SK-N-SH (cell line): ENCODE results near the gene ZER1. TPM values are rescaled to one million over a fixed set of nuclear protein-coding genes. Genes with fewer than 3 reads are reported as not detected.

ENCODE experiments used
- CTCF ChIA-PET: fragments of 300-600, 350-600 bp; formaldehyde crosslinking; extraction: SDS; loops from one replicate; lab custom pipeline; 2021; lab: Yijun Ruan, JAX
- POLR2A ChIA-PET: fragments of 350-600 bp; sonication (Branson Sonifier 250); formaldehyde crosslinking; extraction: SDS; loops from one replicate; lab custom pipeline; 2020; ENCODE audit warnings: antibody characterized with exemption, inconsistent platforms; lab: Yijun Ruan, JAX
- DNase-seq: peaks from one replicate; pipeline ENCODE4 v3.0.0; 2012
- H2AFZ ChIP-seq: fragments of 200-600 bp; sonication (generic); 2 replicates; pipeline ENCODE4 v1.8.1; 2016; ENCODE audit warnings: antibody characterized with exemption, mild to moderate bottlenecking, low read depth
- H3F3A ChIP-seq: fragments of 200-600 bp; sonication (generic); replicated peaks from 2 replicates; pipeline ENCODE3; 2016; ENCODE audit warnings: antibody characterized with exemption, mild to moderate bottlenecking; ENCODE audit not compliant: insufficient read depth
- H3K27ac ChIP-seq, 2 experiments: fragments of 200-500 bp in 1 of 2; fragments of 200-600 bp in 1 of 2; sonication (Bioruptor generic) in 1 of 2; sonication (generic), shearing (Covaris generic) in 1 of 2; 2 replicates each; pipeline versions ENCODE4 v1.5.1 to v1.6.1; 2014 to 2016; ENCODE audit warnings: low read depth in 2 of 2, inconsistent platforms in 1 of 2, low read length in 1 of 2, mild to moderate bottlenecking in 1 of 2, mixed read lengths in 1 of 2
- H3K27me3 ChIP-seq: fragments of 200-600 bp; sonication (generic), shearing (Covaris generic); 2 replicates; pipeline ENCODE4 v1.6.1; 2016; ENCODE audit warnings: mixed run types; ENCODE audit not compliant: insufficient read depth
- H3K36me3 ChIP-seq, 2 experiments: fragments of 200-500 bp in 1 of 2; fragments of 200-600 bp in 1 of 2; sonication (Bioruptor generic) in 1 of 2; sonication (generic) in 1 of 2; replicated peaks in 1 of 2; 2 replicates each; pipeline versions ENCODE3 to v1.5.1; 2014 to 2016; ENCODE audit warnings: low read length in 1 of 2, mild to moderate bottlenecking in 1 of 2; ENCODE audit not compliant: insufficient read depth in 2 of 2, control insufficient read depth in 1 of 2
- H3K4me1 ChIP-seq, 2 experiments: fragments of 200-500 bp in 1 of 2; fragments of 200-600 bp in 1 of 2; sonication (Bioruptor generic) in 1 of 2; sonication (generic), shearing (Covaris generic) in 1 of 2; 2 replicates each; pipeline versions ENCODE4 v1.5.1 to v1.6.1; 2014 to 2016; ENCODE audit warnings: low read depth in 1 of 2, low read length in 1 of 2, mixed run types in 1 of 2; ENCODE audit not compliant: insufficient read depth in 2 of 2, control insufficient read depth in 1 of 2
- H3K4me2 ChIP-seq: fragments of 200-600 bp; sonication (generic), shearing (Covaris generic); 2 replicates; pipeline ENCODE4 v1.6.1; 2017; ENCODE audit warnings: mixed run types
- H3K4me3 ChIP-seq, 2 experiments: fragments of 200-500 bp in 1 of 2; fragments of 200-600 bp in 1 of 2; sonication (Bioruptor generic) in 1 of 2; sonication (generic), shearing (Covaris generic) in 1 of 2; 2 replicates each; pipeline versions ENCODE4 v1.5.1 to v1.8.1; 2014 to 2016; ENCODE audit warnings: low read depth in 2 of 2, inconsistent platforms in 1 of 2, low read length in 1 of 2, mild to moderate bottlenecking in 1 of 2, mixed read lengths in 1 of 2, moderate library complexity in 1 of 2
- H3K79me2 ChIP-seq: fragments of 200-600 bp; sonication (generic); 2 replicates; pipeline ENCODE4 v1.8.1; 2017; ENCODE audit warnings: mild to moderate bottlenecking; ENCODE audit not compliant: insufficient read depth
- H3K9ac ChIP-seq: fragments of 200-600 bp; sonication (generic); 2 replicates; pipeline ENCODE4 v1.6.1; 2017; ENCODE audit warnings: mixed run types
- H3K9me2 ChIP-seq: fragments of 200-600 bp; sonication (generic); 2 replicates; pipeline ENCODE4 v1.6.1; 2017; ENCODE audit warnings: mixed run types
- H3K9me3 ChIP-seq: fragments of 200-600 bp; sonication (generic); 2 replicates; pipeline ENCODE4 v1.6.1; 2017; ENCODE audit warnings: mixed run types, mild to moderate bottlenecking, moderate library complexity
- H4K20me1 ChIP-seq: fragments of 200-600 bp; sonication (generic); 2 replicates; pipeline ENCODE4 v1.6.1; 2017; ENCODE audit warnings: mild to moderate bottlenecking, mixed run types; ENCODE audit not compliant: insufficient read depth
- EP300 ChIP-seq, 2 experiments: IDR thresholded peaks; 2 replicates each; pipeline versions ENCODE4 v1.4.0 to v1.6.1; 2012; ENCODE audit warnings: borderline replicate concordance in 1 of 2, low read depth in 1 of 2, low read length in 1 of 2
- FOSL2 ChIP-seq: IDR thresholded peaks from 2 replicates; pipeline ENCODE4 v1.4.0; 2012; ENCODE audit warnings: low read depth, mild to moderate bottlenecking, moderate library complexity, borderline replicate concordance
- FOXJ3 ChIP-seq: sonication (generic); formaldehyde crosslinking; IDR thresholded peaks from 2 replicates; pipeline ENCODE4 v1.5.1; 2020; ENCODE audit warnings: mild to moderate bottlenecking, missing genetic modification reagents
- FOXM1 ChIP-seq: IDR thresholded peaks from 2 replicates; pipeline ENCODE4 v1.4.0; 2012; ENCODE audit warnings: low read depth, mild to moderate bottlenecking
- GABPA ChIP-seq: IDR thresholded peaks from 2 replicates; pipeline ENCODE4 v1.4.0; 2012; ENCODE audit warnings: low read depth, mild to moderate bottlenecking
- JUND ChIP-seq: IDR thresholded peaks from 2 replicates; pipeline ENCODE4 v1.4.0; 2012
- MXI1 ChIP-seq: IDR thresholded peaks from 2 replicates; pipeline ENCODE4 v1.6.1; 2012; ENCODE audit warnings: mild to moderate bottlenecking, low read depth, low read length, improper control_type of control experiment
- NRF1 ChIP-seq: IDR thresholded peaks from 2 replicates; pipeline ENCODE4 v1.6.1; 2012; ENCODE audit warnings: low read depth, mild to moderate bottlenecking, low read length
- SIN3A ChIP-seq: IDR thresholded peaks from 2 replicates; pipeline ENCODE4 v1.6.1; 2012; ENCODE audit warnings: low read depth, mild to moderate bottlenecking, low read length, moderate library complexity, borderline replicate concordance
- TCF12 ChIP-seq: IDR thresholded peaks from 2 replicates; pipeline ENCODE4 v1.4.0; 2012
- WGBS: methylation state at CpG from one replicate; pipeline ENCODE4 v1.1.6; 2017; ENCODE audit warnings: low lambda C conversion rate; 5-methylcytosine and 5-hydroxymethylcytosine counted together
- polyA plus RNA-seq, 3 experiments: library from polyadenylated mRNA; depleted of rRNA; stranded (reverse); fragments of >200 nt; gene quantifications; 2 replicates each; pipeline ENCODE4 v1.2.3, GENCODE V29; 2012
- TF ChIP-seq, protein P1 (sequence below): IDR thresholded peaks from 2 replicates; pipeline ENCODE4 v1.6.1; 2012; ENCODE audit warnings: mild to moderate bottlenecking, low read depth, low read length, moderate library complexity
- TF ChIP-seq, protein P2 (sequence below): IDR thresholded peaks from 2 replicates; pipeline ENCODE4 v1.4.0; 2012; ENCODE audit warnings: low read depth, borderline replicate concordance
- TF ChIP-seq, protein P3 (sequence below): fragments of 200-600 bp; sonication (generic); IDR thresholded peaks from 2 replicates; pipeline ENCODE4 v1.6.1; 2017; ENCODE audit warnings: antibody characterized with exemption, mild to moderate bottlenecking, moderate library complexity

ZER1 gene
- polyA plus RNA-seq, 1 of the 3 experiments (the other 2 are of a cell fraction), result 30.9 TPM

DNA sequence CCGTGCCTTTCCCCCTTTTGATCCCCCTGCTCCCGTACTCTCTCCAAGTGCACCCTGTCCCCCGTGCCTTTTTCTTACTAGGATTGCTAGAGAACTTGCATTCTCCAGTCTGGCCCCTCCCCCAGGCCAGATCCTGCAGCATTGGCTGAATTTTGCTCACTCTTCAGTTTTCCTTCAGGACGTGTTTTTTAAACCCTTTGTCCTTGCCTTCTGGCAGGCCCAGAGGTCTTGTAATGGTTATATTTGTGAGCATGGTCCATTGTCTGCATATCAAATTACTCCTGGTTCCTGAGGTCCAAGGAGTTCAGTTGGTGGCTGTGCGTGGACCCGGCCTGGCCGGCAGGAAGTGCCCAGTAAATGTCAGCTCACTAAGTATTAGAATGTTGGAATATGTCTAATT lies 15.9 kb upstream of the ZER1 start:
- Histone ChIP-seq H3K79me2 (peaks cover 28% of the 10 kb centered on the region), H3K27me3 (no peaks in the 10 kb centered on the region), H3K4me3 (peak overlapping the region; percentile 74 to 93), H2AFZ (peak overlapping the region; percentile 61), H3K4me2 (peak overlapping the region; percentile 91)
- POLR2A ChIA-PET, result interaction anchor here (1.8 kb wide), 1 partner anchor 30 kb away, joined by 6 read pairs; the partner anchor contains the start of gene ENDOG
- CTCF ChIA-PET, result interaction anchor here (1.2 to 2.8 kb wide), 2 partner anchors 31 to 54 kb away, joined by 3 to 14 read pairs; partner anchors contain the start of gene ENDOG
- 15% methylated on average over 7 of the region's 7 CpGs for WGBS
- TF ChIP-seq, protein P1, sequence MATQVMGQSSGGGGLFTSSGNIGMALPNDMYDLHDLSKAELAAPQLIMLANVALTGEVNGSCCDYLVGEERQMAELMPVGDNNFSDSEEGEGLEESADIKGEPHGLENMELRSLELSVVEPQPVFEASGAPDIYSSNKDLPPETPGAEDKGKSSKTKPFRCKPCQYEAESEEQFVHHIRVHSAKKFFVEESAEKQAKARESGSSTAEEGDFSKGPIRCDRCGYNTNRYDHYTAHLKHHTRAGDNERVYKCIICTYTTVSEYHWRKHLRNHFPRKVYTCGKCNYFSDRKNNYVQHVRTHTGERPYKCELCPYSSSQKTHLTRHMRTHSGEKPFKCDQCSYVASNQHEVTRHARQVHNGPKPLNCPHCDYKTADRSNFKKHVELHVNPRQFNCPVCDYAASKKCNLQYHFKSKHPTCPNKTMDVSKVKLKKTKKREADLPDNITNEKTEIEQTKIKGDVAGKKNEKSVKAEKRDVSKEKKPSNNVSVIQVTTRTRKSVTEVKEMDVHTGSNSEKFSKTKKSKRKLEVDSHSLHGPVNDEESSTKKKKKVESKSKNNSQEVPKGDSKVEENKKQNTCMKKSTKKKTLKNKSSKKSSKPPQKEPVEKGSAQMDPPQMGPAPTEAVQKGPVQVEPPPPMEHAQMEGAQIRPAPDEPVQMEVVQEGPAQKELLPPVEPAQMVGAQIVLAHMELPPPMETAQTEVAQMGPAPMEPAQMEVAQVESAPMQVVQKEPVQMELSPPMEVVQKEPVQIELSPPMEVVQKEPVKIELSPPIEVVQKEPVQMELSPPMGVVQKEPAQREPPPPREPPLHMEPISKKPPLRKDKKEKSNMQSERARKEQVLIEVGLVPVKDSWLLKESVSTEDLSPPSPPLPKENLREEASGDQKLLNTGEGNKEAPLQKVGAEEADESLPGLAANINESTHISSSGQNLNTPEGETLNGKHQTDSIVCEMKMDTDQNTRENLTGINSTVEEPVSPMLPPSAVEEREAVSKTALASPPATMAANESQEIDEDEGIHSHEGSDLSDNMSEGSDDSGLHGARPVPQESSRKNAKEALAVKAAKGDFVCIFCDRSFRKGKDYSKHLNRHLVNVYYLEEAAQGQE, result no peak
- TF ChIP-seq, protein P2, sequence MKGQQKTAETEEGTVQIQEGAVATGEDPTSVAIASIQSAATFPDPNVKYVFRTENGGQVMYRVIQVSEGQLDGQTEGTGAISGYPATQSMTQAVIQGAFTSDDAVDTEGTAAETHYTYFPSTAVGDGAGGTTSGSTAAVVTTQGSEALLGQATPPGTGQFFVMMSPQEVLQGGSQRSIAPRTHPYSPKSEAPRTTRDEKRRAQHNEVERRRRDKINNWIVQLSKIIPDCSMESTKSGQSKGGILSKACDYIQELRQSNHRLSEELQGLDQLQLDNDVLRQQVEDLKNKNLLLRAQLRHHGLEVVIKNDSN, result no peak
- TF ChIP-seq EP300 (IDR thresholded peaks at IDR 0.05; ENCODE audit: borderline replicate concordance in 1 of 2, low read depth in 1 of 2, low read length in 1 of 2), result no peak
- no peak for TF ChIP-seq FOXJ3 (CRISPR knock-in tag)
- TF ChIP-seq FOSL2, result no peak
- TF ChIP-seq FOXM1, result no peak
- TF ChIP-seq, all 33 proteins: peak for 0
- no peak for DNase-seq
- Histone ChIP-seq H3K36me3 (peaks cover 0 to 22% of the 10 kb centered on the region in 2 experiments), H4K20me1 (no peaks in the 10 kb centered on the region), H3K9ac (peak overlapping the region; percentile 75), H3K4me1 (peaks cover 0 to 10% of the 10 kb centered on the region in 2 experiments; a peak in 1 of 4 replicates), H3K9me3 (no peaks in the 10 kb centered on the region), H3F3A (peaks cover 5% of the 10 kb centered on the region), H3K9me2 (no peaks in the 10 kb centered on the region), H3K27ac (peak overlapping the region in 1 of 2 experiments; percentile 56; a peak in 1 of 4 replicates)

DNA sequence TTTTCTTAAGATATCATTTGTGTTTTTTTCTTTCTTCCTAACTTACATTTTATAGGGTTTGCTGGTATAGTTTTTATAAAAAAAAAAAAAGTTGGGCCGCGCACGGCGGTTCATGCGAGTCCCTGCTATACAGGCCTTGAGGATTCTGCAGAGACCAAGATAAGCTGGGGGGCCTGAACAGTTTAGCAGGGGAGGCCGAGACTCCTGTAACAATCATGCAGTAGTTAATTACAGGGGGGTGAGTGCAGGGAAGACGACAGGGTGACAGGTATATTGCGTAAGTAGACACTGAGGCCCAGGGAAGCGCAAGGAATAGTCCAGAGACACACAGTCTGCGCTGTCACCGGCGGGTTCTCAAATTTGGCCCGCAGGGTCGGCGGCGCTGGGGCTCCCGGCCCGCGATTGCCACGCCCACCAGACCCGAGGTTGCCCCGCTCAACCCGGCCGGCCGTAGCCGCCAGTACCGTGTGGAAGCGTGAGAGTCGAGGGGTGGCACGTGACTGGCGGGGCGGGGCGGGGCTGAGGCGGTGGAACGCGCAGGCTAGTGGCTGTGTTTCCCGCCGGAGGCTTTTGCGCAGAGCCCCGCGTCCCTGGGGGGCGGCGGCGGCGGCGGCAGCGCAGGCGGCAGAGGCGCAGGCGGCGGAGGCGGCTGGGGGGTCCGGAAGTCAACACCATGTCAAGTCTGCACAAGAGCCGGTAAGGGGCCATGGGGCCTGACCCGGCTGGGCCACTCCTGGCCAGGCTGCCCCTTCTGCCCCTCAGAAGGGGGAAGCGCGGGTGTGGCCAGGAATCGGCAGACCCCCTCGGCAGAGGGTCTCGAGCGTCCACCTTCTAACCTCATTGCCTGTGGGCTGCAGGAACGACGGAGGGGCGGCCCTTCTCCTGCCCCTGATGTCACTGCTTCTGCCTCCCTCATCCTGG lies 15.2 kb upstream of the ZER1 start, which contains the start of gene TBC1D13:
TBC1D13 (plus strand) TSS at position 573 of the 921 bp plus-strand sequence; CDS start at position 674, 101 bp downstream.
- peak within 1 kb of the TSS; percentile 91 for H3K4me2 ChIP-seq
- peak within 1 kb of the TSS; percentile 93 for H2AFZ ChIP-seq
- H4K20me1 ChIP-seq, result no peaks in the 10 kb centered on the region
- H3K79me2 ChIP-seq, result peaks cover 28% of the 10 kb centered on the region
- DNase-seq, result peak; percentile 98
- H3F3A ChIP-seq, result peaks cover 5% of the 10 kb centered on the region
- peaks cover 0 to 15% of the 10 kb centered on the region in 2 experiments for H3K36me3 ChIP-seq
- WGBS, result 30% methylated on average over 22 of the region's 64 CpGs
- no peaks in the 10 kb centered on the region for H3K9me3 ChIP-seq
- CTCF ChIA-PET, result interaction anchor here (1.2 kb wide), 1 partner anchor 53 kb away, joined by 3 read pairs; no protein-coding TSS in a partner anchor
- H3K9ac ChIP-seq, result peak within 1 kb of the TSS; percentile 75
- peaks cover 0 to 10% of the 10 kb centered on the region in 2 experiments; a peak in 1 of 4 replicates for H3K4me1 ChIP-seq
- H3K27me3 ChIP-seq, result no peaks in the 10 kb centered on the region
- peak within 1 kb of the TSS; percentile 74 to 93 for H3K4me3 ChIP-seq
- no peaks in the 10 kb centered on the region for H3K9me2 ChIP-seq
- POLR2A ChIA-PET, result no interaction called here
- peak within 1 kb of the TSS; percentile 48 to 56; a peak in 2 of 4 replicates for H3K27ac ChIP-seq
- TF ChIP-seq MXI1 (peak; percentile 72; the same call in 1 of the 2 replicates), SIN3A (peak; percentile 93), TCF12 (no peak), JUND (no peak), NRF1 (0 out of 2 replicates have a peak, but pooled peaks have one; percentile 39), FOXJ3 (CRISPR knock-in tag) (0 out of 2 replicates have a peak, but pooled peaks have one; percentile 46), GABPA (peak; percentile 70)
- TF ChIP-seq, protein P3, sequence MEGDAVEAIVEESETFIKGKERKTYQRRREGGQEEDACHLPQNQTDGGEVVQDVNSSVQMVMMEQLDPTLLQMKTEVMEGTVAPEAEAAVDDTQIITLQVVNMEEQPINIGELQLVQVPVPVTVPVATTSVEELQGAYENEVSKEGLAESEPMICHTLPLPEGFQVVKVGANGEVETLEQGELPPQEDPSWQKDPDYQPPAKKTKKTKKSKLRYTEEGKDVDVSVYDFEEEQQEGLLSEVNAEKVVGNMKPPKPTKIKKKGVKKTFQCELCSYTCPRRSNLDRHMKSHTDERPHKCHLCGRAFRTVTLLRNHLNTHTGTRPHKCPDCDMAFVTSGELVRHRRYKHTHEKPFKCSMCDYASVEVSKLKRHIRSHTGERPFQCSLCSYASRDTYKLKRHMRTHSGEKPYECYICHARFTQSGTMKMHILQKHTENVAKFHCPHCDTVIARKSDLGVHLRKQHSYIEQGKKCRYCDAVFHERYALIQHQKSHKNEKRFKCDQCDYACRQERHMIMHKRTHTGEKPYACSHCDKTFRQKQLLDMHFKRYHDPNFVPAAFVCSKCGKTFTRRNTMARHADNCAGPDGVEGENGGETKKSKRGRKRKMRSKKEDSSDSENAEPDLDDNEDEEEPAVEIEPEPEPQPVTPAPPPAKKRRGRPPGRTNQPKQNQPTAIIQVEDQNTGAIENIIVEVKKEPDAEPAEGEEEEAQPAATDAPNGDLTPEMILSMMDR, result no peak
- TF ChIP-seq, protein P1, result 0 out of 2 replicates have a peak, but pooled peaks have one; percentile 37
